ENCODE measurements around the gene ZMYM2. TPM values are rescaled to one million over a fixed set of nuclear protein-coding genes. Genes with fewer than 3 reads are reported as not detected.

ZMYM2 gene
- total RNA-seq, 4 donors from 2014 or later: 50.3 to 149 (median 77.1) TPM

- no peak for DNase-seq
- Histone ChIP-seq H3K4me1 (no peaks in the 10 kb centered on the region), H3K27ac (no peak overlapping the region), H3K4me3 (no peak overlapping the region), H3K36me3 (peaks cover 0 to 39% (median 0%) of the 10 kb centered on the region in 3 donors), H3K9me3 (no peaks in the 10 kb centered on the region), H3K27me3 (no peaks in the 10 kb centered on the region)
- TF ChIP-seq POLR2A (IDR thresholded peaks at IDR 0.05) (no peak), CTCF (IDR thresholded peaks at IDR 0.05) (no peak)
These were observed 41.6 kb downstream of the ZMYM2 start for GRCh38 chr13:20000062-20000552.

- Histone ChIP-seq H3K4me3 (no peak overlapping the region), H3K9me3 (no peaks in the 10 kb centered on the region), H3K36me3 (peaks cover 0 to 39% (median under 1%) of the 10 kb centered on the region in 3 donors), H3K27me3 (no peaks in the 10 kb centered on the region), H3K4me1 (no peaks in the 10 kb centered on the region), H3K27ac (no peak overlapping the region)
- no peak for TF ChIP-seq POLR2A (IDR thresholded peaks at IDR 0.05)
- no peak for TF ChIP-seq CTCF (IDR thresholded peaks at IDR 0.05)
- no peak for DNase-seq
These were observed 43.1 kb downstream of the ZMYM2 start for GRCh38 chr13:20001366-20002190.

GRCh38 chr13:20002787-20003186 lies 44.3 kb downstream of the ZMYM2 start:
- peaks cover 0 to 48% (median 4%) of the 10 kb centered on the region in 3 donors for H3K36me3 ChIP-seq
- DNase-seq: no peak

GRCh38 chr13:20006206-20006605 lies 47.7 kb downstream of the ZMYM2 start:
- Histone ChIP-seq H3K9me3 (no peaks in the 10 kb centered on the region), H3K4me3 (no peak overlapping the region), H3K4me1 (no peaks in the 10 kb centered on the region), H3K27ac (no peak overlapping the region), H3K36me3 (peaks cover 0 to 74% (median 4%) of the 10 kb centered on the region in 3 donors), H3K27me3 (no peaks in the 10 kb centered on the region)
- DNase-seq: no peak
- TF ChIP-seq POLR2A (IDR thresholded peaks at IDR 0.05) (no peak), CTCF (IDR thresholded peaks at IDR 0.05) (no peak)

More at GRCh38 chr13:20002787-20003186, 44.3 kb downstream of the ZMYM2 start:
- TF ChIP-seq POLR2A (IDR thresholded peaks at IDR 0.05): no peak
- TF ChIP-seq CTCF (IDR thresholded peaks at IDR 0.05): no peak
- no peak overlapping the region for H3K27ac ChIP-seq
- H3K27me3 ChIP-seq: no peaks in the 10 kb centered on the region
- H3K4me3 ChIP-seq: no peak overlapping the region
- H3K4me1 ChIP-seq: no peaks in the 10 kb centered on the region
- no peaks in the 10 kb centered on the region for H3K9me3 ChIP-seq

GRCh38 chr13:20015763-20016162 lies 57.2 kb downstream of the ZMYM2 start:
- no peak for DNase-seq
- TF ChIP-seq POLR2A (IDR thresholded peaks at IDR 0.05): no peak
- no peak for TF ChIP-seq CTCF (IDR thresholded peaks at IDR 0.05)
- Histone ChIP-seq H3K36me3 (peaks cover 0 to 54% (median 0%) of the 10 kb centered on the region in 3 donors), H3K27me3 (no peaks in the 10 kb centered on the region), H3K9me3 (peaks cover 0 to 9% (median 0%) of the 10 kb centered on the region in 4 donors), H3K27ac (no peak overlapping the region), H3K4me3 (no peak overlapping the region), H3K4me1 (no peaks in the 10 kb centered on the region)
